ENCODE measurements around the gene TRIOBP. TPM values are rescaled to one million over a fixed set of nuclear protein-coding genes. Genes with fewer than 3 reads are reported as not detected.
A peak's percentile ranks its signal among the peaks of the same experiment; 100 is the strongest.

TRIOBP gene
- total and polyA plus RNA-seq, 8 donors: 57.4 to 84.9 (median 71.4) TPM

DNA sequence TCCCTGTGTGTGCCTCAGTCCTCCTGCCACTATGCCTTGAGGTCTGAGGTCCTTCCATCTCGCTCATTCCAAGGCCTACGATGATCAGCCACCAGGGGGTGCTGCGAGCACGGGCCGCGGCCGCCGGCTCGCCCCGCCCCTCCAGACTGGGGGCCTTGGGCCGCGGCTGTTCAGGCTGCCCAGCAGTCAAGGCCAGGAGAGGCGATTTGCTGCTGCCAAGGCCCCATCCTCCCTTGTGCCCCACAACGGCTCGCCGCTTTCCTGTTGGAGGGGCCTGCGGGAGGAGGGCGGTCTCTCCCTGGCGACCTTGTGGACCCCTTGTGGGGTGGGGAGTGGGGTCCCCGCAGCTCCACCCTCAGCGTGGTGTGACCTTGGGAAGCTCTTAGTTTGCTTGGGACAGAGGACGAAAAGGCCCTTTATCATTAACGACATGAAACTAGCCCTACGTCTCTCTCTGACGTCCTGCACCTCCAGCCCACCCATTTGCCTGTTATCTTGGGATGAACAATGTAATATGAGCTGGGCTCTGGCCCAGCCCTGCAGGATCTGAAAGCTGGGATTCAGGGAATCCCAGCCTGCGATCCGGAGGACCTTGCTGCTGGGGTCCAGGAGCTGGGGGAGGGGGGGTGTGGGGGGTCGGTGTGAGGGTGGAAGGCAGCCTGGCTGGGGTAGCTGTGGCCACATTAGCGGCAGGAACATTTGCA lies 121.0 kb downstream of the TRIOBP start:
- DNase-seq: peak; percentile 68 to 95 (median 82)
- Histone ChIP-seq H3K4me1 (peaks cover 15 to 19% of the 10 kb centered on the region in 2 donors), H3K27ac (peak overlapping the region in 1 of 2 donors; percentile 57), H3K27me3 (peaks cover 6 to 52% of the 10 kb centered on the region in 2 donors), H3K36me3 (peaks cover 0 to 18% of the 10 kb centered on the region in 2 donors), H3K4me3 (peak overlapping the region; percentile 9 to 34), H3K9me3 (no peaks in the 10 kb centered on the region)
- TF ChIP-seq, protein P1, sequence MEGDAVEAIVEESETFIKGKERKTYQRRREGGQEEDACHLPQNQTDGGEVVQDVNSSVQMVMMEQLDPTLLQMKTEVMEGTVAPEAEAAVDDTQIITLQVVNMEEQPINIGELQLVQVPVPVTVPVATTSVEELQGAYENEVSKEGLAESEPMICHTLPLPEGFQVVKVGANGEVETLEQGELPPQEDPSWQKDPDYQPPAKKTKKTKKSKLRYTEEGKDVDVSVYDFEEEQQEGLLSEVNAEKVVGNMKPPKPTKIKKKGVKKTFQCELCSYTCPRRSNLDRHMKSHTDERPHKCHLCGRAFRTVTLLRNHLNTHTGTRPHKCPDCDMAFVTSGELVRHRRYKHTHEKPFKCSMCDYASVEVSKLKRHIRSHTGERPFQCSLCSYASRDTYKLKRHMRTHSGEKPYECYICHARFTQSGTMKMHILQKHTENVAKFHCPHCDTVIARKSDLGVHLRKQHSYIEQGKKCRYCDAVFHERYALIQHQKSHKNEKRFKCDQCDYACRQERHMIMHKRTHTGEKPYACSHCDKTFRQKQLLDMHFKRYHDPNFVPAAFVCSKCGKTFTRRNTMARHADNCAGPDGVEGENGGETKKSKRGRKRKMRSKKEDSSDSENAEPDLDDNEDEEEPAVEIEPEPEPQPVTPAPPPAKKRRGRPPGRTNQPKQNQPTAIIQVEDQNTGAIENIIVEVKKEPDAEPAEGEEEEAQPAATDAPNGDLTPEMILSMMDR (IDR thresholded peaks at IDR 0.05): peak; percentile 94 to 98
- intact Hi-C loops (cut with DNase I): loop anchor here (2.0 to 10.0 kb wide), 2 partner anchors 45 to 47 kb away; no protein-coding TSS in a partner anchor
- peak; percentile 97 for ATAC-seq

DNA sequence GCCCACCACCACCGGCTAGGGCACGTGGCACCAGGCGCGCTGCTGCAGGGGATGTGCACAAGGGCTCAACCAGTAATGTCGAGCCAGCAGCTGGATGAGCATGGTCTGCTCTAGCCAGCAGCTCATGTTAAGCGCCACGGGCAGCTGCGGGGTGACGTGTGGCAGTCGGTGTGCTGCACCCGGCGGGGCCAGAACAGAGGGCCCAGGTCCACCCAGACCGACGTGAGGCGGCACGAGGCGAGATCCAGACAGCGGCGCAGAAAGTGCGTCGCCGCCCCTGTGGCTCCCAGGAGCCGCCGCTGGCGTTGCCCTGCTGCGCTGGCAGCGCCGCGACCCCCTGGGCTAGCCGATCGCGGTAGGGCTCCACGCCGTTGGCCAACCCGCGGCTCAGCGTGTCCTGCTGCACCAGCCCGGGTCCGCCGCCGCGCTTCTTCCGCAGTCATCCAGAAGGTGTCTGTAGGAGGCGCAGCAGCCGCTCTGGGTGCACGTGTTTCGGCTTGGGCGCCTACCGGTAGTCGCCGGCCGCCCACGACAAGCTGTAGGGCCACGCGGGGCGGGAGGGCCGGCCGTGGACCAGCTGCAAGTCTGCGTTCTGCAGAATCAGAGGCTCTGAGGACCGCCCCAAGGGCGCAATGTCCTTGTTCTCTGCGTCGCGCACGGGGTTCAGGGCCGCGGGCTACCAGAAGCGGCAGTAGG lies 121.7 kb downstream of the TRIOBP start:
- ATAC-seq (peak; percentile 76), DNase-seq (peak; percentile 29 to 92 (median 60))
- Histone ChIP-seq H3K4me3 (peak overlapping the region; percentile 8 to 34), H3K9me3 (no peaks in the 10 kb centered on the region), H3K36me3 (peaks cover 0 to 13% of the 10 kb centered on the region in 2 donors), H3K4me1 (peaks cover 15 to 19% of the 10 kb centered on the region in 2 donors), H3K27ac (no peak overlapping the region), H3K27me3 (peaks cover 6 to 59% of the 10 kb centered on the region in 2 donors)
- intact Hi-C loops (cut with DNase I): loop anchor here in 1 of 2 donors (10.0 kb wide), 1 partner anchor 46 kb away; no protein-coding TSS in a partner anchor
- TF ChIP-seq, protein P1 (IDR thresholded peaks at IDR 0.05): peak in 1 of 2 donors; percentile 10

DNA sequence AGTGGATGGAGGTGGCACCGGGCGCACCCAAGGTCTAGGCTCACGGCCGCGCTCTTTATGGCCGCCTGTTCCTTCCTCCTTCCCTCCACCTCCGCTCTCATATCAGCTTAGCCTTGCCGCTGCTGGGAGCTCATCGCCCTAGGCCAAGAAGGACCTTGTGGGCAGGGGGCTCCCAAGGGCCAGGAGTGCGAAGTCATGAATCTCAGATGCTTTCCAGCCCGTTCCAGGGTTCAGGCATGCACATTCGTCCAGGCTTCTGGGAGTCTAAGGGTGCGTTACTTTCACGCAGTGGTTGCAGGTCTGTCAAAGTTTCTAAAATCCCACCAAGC lies 122.2 kb downstream of the TRIOBP start:
- Histone ChIP-seq H3K9me3 (no peaks in the 10 kb centered on the region), H3K4me1 (peaks cover 15 to 21% of the 10 kb centered on the region in 2 donors), H3K4me3 (peak overlapping the region; percentile 8 to 34), H3K36me3 (peaks cover 0 to 9% of the 10 kb centered on the region in 2 donors), H3K27me3 (peaks cover 6 to 64% of the 10 kb centered on the region in 2 donors), H3K27ac (no peak overlapping the region)
- intact Hi-C loops (cut with DNase I): loop anchor here in 1 of 2 donors (10.0 kb wide), 1 partner anchor 46 kb away; no protein-coding TSS in a partner anchor
- no peak for DNase-seq
- ATAC-seq: no peak
- TF ChIP-seq, protein P1 (IDR thresholded peaks at IDR 0.05): no peak

DNA sequence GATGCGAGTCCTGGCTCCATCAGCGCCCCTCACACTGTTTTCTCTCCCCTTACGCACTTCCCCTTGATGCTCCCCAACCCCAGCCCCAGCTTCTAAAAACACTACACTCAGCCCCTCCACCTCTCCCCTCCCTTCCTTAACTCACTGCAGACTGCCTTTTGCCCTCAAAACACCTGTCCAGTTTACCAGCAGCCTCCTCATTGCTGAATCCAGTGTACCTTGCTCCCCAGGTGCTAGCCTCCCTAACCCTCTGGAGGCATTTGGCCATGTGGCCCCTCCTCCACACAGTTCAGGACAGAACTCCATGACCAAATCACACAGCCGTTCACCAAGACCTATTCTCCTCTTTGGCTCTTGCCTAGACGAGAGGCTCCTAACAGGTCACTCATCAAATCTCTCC lies 123.5 kb downstream of the TRIOBP start:
- intact Hi-C loops (cut with DNase I): loop anchor here in 1 of 2 donors (10.0 kb wide), 1 partner anchor 144 kb away; no protein-coding TSS in a partner anchor

More for the DNA sequence above, 123.5 kb downstream of the TRIOBP start:
- Histone ChIP-seq H3K4me1 (peaks cover 15 to 32% of the 10 kb centered on the region in 2 donors), H3K27ac (no peak overlapping the region), H3K36me3 (peaks cover 0 to 3% of the 10 kb centered on the region in 2 donors), H3K27me3 (peaks cover 6 to 76% of the 10 kb centered on the region in 2 donors), H3K9me3 (no peaks in the 10 kb centered on the region), H3K4me3 (no peak overlapping the region)
- DNase-seq: peak in 1 of 4 donors; percentile 31
- ATAC-seq: no peak
- TF ChIP-seq, protein P1 (IDR thresholded peaks at IDR 0.05): no peak
